BLaER1 treated with 17β-estradiol and CSF1 and Interleukin-3, amounts not matched to agents 10 nM and 100 nM (cell line): ENCODE data around the gene GRIK3.

ENCODE experiments used
- H3K27ac ChIP-seq, 11 experiments: shearing (Covaris generic); formaldehyde crosslinking; 2 replicates each; pipeline ENCODE4 v1.8.1; 2022
- H3K27me3 ChIP-seq, 11 experiments: shearing (Covaris generic); formaldehyde crosslinking; 2 replicates each; pipeline ENCODE4 v1.8.1; 2022
- H3K36me3 ChIP-seq, 11 experiments: shearing (Covaris generic); formaldehyde crosslinking; 2 replicates each; pipeline ENCODE4 v1.8.1; 2022
- H3K4me1 ChIP-seq, 10 experiments: shearing (Covaris generic); formaldehyde crosslinking; 2 replicates each; pipeline ENCODE4 v1.8.1; 2022
- H3K4me2 ChIP-seq, 11 experiments: shearing (Covaris generic); formaldehyde crosslinking; 2 replicates each; pipeline ENCODE4 v1.8.1; 2022
- H3K4me3 ChIP-seq, 10 experiments: shearing (Covaris generic); formaldehyde crosslinking; 2 replicates each; pipeline ENCODE4 v1.8.1; 2022
- H3K9ac ChIP-seq, 11 experiments: shearing (Covaris generic); formaldehyde crosslinking; 2 replicates each; pipeline ENCODE4 v1.8.1; 2022
- H3K9me3 ChIP-seq, 11 experiments: shearing (Covaris generic); formaldehyde crosslinking; replicated peaks in 1 of 11; 2 replicates each; pipeline ENCODE4 v1.8.1; 2022
- H4K20me1 ChIP-seq, 11 experiments: shearing (Covaris generic); formaldehyde crosslinking; 2 replicates each; pipeline ENCODE4 v1.8.1; 2022
- Cebpa-rat ChIP-seq, 11 experiments: shearing (Covaris generic); IDR thresholded peaks; 2 replicates each; pipeline ENCODE4 v1.8.1; 2022

Gene GRIK3

GRCh38 chr1:36843027-36843426, 191.3 kb downstream of the GRIK3 start:
- Histone ChIP-seq H4K20me1 (no peaks in the 10 kb centered on the region), H3K9ac (no peak overlapping the region), H3K9me3 (no peaks in the 10 kb centered on the region), H3K4me3 (no peak overlapping the region), H3K27ac (no peak overlapping the region), H3K36me3 (no peaks in the 10 kb centered on the region), H3K4me2 (no peak overlapping the region), H3K27me3 (no peaks in the 10 kb centered on the region), H3K4me1 (peaks cover 0 to 20% (median 15%) of the 10 kb centered on the region in 10 experiments; a peak in 14 of 20 replicates)
- TF ChIP-seq Cebpa-rat (IDR thresholded peaks at IDR 0.05) = no peak

- Histone ChIP-seq H3K4me1 (peaks cover 0 to 20% (median 15%) of the 10 kb centered on the region in 10 experiments; a peak in 14 of 20 replicates), H3K36me3 (no peaks in the 10 kb centered on the region), H3K27ac (no peak overlapping the region), H3K9me3 (no peaks in the 10 kb centered on the region), H3K4me3 (no peak overlapping the region), H4K20me1 (no peaks in the 10 kb centered on the region), H3K9ac (no peak overlapping the region), H3K27me3 (no peaks in the 10 kb centered on the region), H3K4me2 (no peak overlapping the region)
- no peak for TF ChIP-seq Cebpa-rat (IDR thresholded peaks at IDR 0.05)
These were observed 191.9 kb downstream of the GRIK3 start for GRCh38 chr1:36842448-36842847.

DNA sequence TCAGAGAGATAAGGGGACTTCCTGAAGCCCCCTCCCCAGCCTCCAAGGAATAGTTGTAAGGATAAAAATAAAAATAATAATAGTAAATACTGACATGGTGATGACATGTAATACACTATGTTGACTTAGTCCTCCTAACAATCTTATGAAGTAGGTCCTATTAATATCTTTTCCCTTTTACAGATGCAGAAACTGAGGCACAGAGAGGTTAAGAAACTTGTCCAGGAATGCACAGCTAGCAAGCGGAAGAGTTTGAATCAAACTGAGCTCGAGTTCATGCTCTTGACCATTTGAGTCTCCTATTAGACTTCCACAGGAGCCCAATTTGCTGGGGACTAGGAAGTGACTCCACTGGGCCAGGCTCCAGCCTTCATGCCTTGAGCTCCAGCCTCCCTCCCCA, 194.8 kb downstream of the GRIK3 start:
- H3K4me3 ChIP-seq = no peak overlapping the region
- no peak overlapping the region for H3K4me2 ChIP-seq
- no peak overlapping the region for H3K27ac ChIP-seq
- H3K9ac ChIP-seq = no peak overlapping the region
- no peak for TF ChIP-seq Cebpa-rat (IDR thresholded peaks at IDR 0.05)
- H3K9me3 ChIP-seq = no peaks in the 10 kb centered on the region
- no peaks in the 10 kb centered on the region for H3K36me3 ChIP-seq
- H4K20me1 ChIP-seq = no peaks in the 10 kb centered on the region; a peak in 2 of 22 replicates
- H3K4me1 ChIP-seq = peaks cover 0 to 10% (median 7%) of the 10 kb centered on the region in 10 experiments; a peak in 12 of 20 replicates
- H3K27me3 ChIP-seq = no peaks in the 10 kb centered on the region

GRCh38 chr1:36838888-36839287, 195.4 kb downstream of the GRIK3 start:
- H3K9me3 ChIP-seq = no peaks in the 10 kb centered on the region
- H3K9ac ChIP-seq = no peak overlapping the region
- no peak for TF ChIP-seq Cebpa-rat (IDR thresholded peaks at IDR 0.05)
- no peak overlapping the region for H3K4me3 ChIP-seq
- H3K36me3 ChIP-seq = no peaks in the 10 kb centered on the region
- H3K27me3 ChIP-seq = no peaks in the 10 kb centered on the region
- H4K20me1 ChIP-seq = no peaks in the 10 kb centered on the region; a peak in 2 of 22 replicates
- H3K27ac ChIP-seq = no peak overlapping the region
- H3K4me2 ChIP-seq = no peak overlapping the region
- peaks cover 0 to 4% (median 2%) of the 10 kb centered on the region in 10 experiments; a peak in 9 of 20 replicates for H3K4me1 ChIP-seq

DNA sequence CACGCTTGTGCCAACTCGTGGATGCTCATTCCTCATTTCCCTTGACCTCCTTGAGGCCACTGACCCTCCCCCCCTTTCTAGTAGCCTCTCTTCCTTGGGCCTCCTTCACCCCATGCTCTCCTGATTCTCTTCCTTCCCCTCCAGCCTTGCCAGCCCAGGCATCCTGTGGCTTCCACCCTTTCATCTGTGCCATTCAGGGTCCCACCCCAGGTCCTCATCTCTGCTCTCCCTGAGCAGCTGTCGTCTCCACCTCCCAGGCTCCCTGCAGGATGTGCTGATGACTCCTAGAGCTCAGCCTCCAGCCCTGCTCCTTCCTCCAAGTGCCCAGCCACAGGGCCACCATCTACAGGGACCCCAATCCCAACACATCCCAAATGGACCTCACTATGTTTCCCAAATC, 197.4 kb downstream of the GRIK3 start:
- no peaks in the 10 kb centered on the region; a peak in 3 of 22 replicates for H4K20me1 ChIP-seq
- H3K4me3 ChIP-seq = no peak overlapping the region
- H3K27me3 ChIP-seq = peaks cover 0 to 1% (median 0%) of the 10 kb centered on the region in 11 experiments; a peak in 1 of 22 replicates
- H3K4me2 ChIP-seq = no peak overlapping the region
- no peak overlapping the region for H3K9ac ChIP-seq
- no peak overlapping the region for H3K27ac ChIP-seq
- no peaks in the 10 kb centered on the region for H3K36me3 ChIP-seq
- no peaks in the 10 kb centered on the region for H3K9me3 ChIP-seq
- TF ChIP-seq Cebpa-rat (IDR thresholded peaks at IDR 0.05) = no peak
- H3K4me1 ChIP-seq = peaks cover 0 to 12% (median 9%) of the 10 kb centered on the region in 10 experiments; a peak in 16 of 20 replicates

DNA sequence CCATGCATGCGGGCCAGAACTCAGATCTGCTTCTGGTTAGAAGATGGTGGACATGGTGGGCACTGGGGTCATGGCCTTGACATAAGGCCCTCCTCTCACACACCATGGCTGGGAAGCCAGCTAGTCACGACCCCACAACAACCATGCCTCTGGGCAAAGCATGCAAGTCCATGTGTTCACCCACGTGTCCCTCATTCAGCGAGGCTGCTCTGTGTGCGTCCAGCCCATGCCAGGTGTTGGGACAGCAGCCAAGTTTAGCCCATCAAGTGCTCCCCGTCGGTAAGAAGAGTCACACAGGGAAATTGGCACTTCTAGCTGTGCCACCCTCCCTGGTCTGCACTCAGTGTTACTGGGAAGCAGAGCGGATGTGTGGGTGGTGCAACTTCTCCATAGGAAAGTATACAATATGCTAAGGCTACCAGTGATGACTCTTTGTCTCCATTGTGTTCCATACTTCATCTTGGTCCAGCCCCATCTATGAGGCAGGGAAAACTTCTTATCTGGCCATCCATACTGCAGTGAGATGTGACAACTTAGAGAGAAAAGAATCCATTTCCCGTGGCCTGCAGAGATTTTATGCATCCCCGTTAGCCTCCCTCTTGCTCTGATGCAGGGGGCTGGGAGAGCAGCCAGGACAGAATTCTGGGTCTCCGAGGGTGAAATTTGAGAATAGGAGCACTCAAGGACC, 198.0 kb downstream of the GRIK3 start:
- no peak for TF ChIP-seq Cebpa-rat (IDR thresholded peaks at IDR 0.05)
- Histone ChIP-seq H3K9ac (no peak overlapping the region), H3K4me2 (no peak overlapping the region), H3K36me3 (no peaks in the 10 kb centered on the region), H3K4me1 (peaks cover 0 to 18% (median 15%) of the 10 kb centered on the region in 10 experiments; a peak in 16 of 20 replicates), H4K20me1 (no peaks in the 10 kb centered on the region; a peak in 3 of 22 replicates), H3K4me3 (no peak overlapping the region), H3K27me3 (peaks cover 0 to 7% (median 0%) of the 10 kb centered on the region in 11 experiments; a peak in 2 of 22 replicates), H3K27ac (no peak overlapping the region), H3K9me3 (no peaks in the 10 kb centered on the region)

GRCh38 chr1:36835696-36836095, 198.6 kb downstream of the GRIK3 start:
- peaks cover 0 to 10% (median 0%) of the 10 kb centered on the region in 11 experiments; a peak in 2 of 22 replicates for H3K27me3 ChIP-seq

GRCh38 chr1:36835017-36835695, 199.2 kb downstream of the GRIK3 start:
- Histone ChIP-seq H3K4me1 (peaks cover 0 to 29% (median 24%) of the 10 kb centered on the region in 10 experiments; a peak in 16 of 20 replicates), H3K9me3 (no peaks in the 10 kb centered on the region), H4K20me1 (no peaks in the 10 kb centered on the region; a peak in 3 of 22 replicates), H3K36me3 (no peaks in the 10 kb centered on the region), H3K27me3 (peaks cover 0 to 10% (median 0%) of the 10 kb centered on the region in 11 experiments; a peak in 2 of 22 replicates), H3K27ac (no peak overlapping the region), H3K9ac (no peak overlapping the region), H3K4me3 (no peak overlapping the region), H3K4me2 (no peak overlapping the region)
- no peak for TF ChIP-seq Cebpa-rat (IDR thresholded peaks at IDR 0.05)

More at GRCh38 chr1:36835696-36836095, 198.6 kb downstream of the GRIK3 start:
- H3K9me3 ChIP-seq = no peaks in the 10 kb centered on the region
- H3K4me1 ChIP-seq = peaks cover 0 to 24% (median 22%) of the 10 kb centered on the region in 10 experiments; a peak in 16 of 20 replicates
- no peaks in the 10 kb centered on the region; a peak in 3 of 22 replicates for H4K20me1 ChIP-seq
- H3K4me2 ChIP-seq = no peak overlapping the region
- no peak overlapping the region for H3K4me3 ChIP-seq
- H3K27ac ChIP-seq = no peak overlapping the region
- no peak for TF ChIP-seq Cebpa-rat (IDR thresholded peaks at IDR 0.05)
- H3K36me3 ChIP-seq = no peaks in the 10 kb centered on the region
- no peak overlapping the region for H3K9ac ChIP-seq

GRCh38 chr1:36834586-36834985, 199.7 kb downstream of the GRIK3 start:
- H3K36me3 ChIP-seq = no peaks in the 10 kb centered on the region
- H3K27ac ChIP-seq = no peak overlapping the region
- no peaks in the 10 kb centered on the region for H3K9me3 ChIP-seq
- no peak overlapping the region for H3K4me2 ChIP-seq
- H3K4me3 ChIP-seq = no peak overlapping the region
- H4K20me1 ChIP-seq = no peaks in the 10 kb centered on the region; a peak in 3 of 22 replicates
- peaks cover 0 to 30% (median 24%) of the 10 kb centered on the region in 10 experiments; a peak in 16 of 20 replicates for H3K4me1 ChIP-seq
- TF ChIP-seq Cebpa-rat (IDR thresholded peaks at IDR 0.05) = no peak
- H3K9ac ChIP-seq = no peak overlapping the region
- H3K27me3 ChIP-seq = peaks cover 0 to 10% (median 0%) of the 10 kb centered on the region in 11 experiments; a peak in 2 of 22 replicates
